Adipose tissue (tissue), 3 donors: ENCODE results near the gene MTX1. TPM values are rescaled to one million over a fixed set of nuclear protein-coding genes. Genes with fewer than 3 reads are reported as not detected.
"Not testable (repeated sequence)": the region's sequence is repeated elsewhere in the genome, so short reads cannot be mapped to it uniquely, and the experiment has no call there.

Source experiments
- H3K27ac ChIP-seq: one replicate; pipeline ENCODE4 v1.5.1; 2013; ENCODE audit warnings: low read depth, low read length
- WGBS, 3 donors: extraction: QIAGEN DNeasy Blood & Tissue Kit; methylation state at CpG; one replicate each; pipeline ENCODE4 v1.1.7; 2013; 5-methylcytosine and 5-hydroxymethylcytosine counted together
- polyA plus RNA-seq, 3 donors: library from polyadenylated mRNA; stranded (reverse); fragments of 200-250 nt; gene quantifications; one replicate each; pipeline ENCODE4 v1.2.3, GENCODE V29; 2013
- donor health status: healthy with polysubstance abuse.
- donor health status: Bipolar disorder and iron deficiency.
- donor health status: healthy.

The MTX1 gene
- polyA plus RNA-seq, 3 donors, result 32.4 to 67.6 (median 47.1) TPM

- 22 to 71% (median 68%) methylated on average over 20 to 21 of the region's 21 CpGs for WGBS, 3 donors
- no peak overlapping the region for H3K27ac ChIP-seq
Observed at GRCh38 chr1:155184835-155185782, 23.4 kb upstream of the MTX1 start.

GRCh38 chr1:155185783-155186066, 22.8 kb upstream of the MTX1 start:
- WGBS, 3 donors, result 35 to 78% (median 72%) methylated on average over 6 of the region's 6 CpGs
- no peak overlapping the region for H3K27ac ChIP-seq

GRCh38 chr1:155186067-155186793, 22.3 kb upstream of the MTX1 start:
- no peak overlapping the region for H3K27ac ChIP-seq
- 30 to 80% (median 77%) methylated on average over 8 of the region's 8 CpGs for WGBS, 3 donors

DNA sequence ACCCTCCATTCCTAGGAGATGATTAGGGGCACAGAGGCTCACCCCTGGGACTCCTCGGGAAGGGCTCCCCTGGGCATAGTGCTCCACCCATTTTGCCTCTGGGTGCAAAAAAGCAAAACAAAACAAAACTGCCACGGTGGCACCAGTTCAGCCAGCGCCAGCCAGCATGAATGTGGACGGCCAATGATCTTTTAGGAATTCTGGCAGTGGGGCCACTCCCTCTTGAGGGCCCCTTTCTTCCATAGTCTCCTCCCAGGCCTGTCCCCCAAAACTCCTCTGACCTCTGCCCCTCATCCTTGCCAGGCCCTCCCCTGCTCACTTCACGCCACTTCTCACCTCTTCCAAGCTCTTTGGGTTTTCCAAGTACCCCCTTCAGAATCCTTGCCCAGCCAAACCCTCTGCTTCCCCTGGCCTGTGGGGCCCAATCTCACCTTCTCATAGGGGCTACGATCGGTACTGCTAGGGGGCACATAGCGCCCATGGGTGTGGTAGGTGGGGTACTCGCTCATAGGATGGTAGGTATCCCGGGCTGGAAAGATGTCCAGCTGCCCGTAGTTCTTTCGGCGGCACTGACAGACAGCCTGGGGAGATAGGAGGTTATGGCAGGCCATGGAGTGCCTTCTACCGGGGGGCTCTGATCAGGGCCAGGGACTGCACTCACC, 21.6 kb upstream of the MTX1 start:
- 42 to 83% (median 71%) methylated on average over 14 of the region's 14 CpGs for WGBS, 3 donors
- H3K27ac ChIP-seq, result no peak overlapping the region

DNA sequence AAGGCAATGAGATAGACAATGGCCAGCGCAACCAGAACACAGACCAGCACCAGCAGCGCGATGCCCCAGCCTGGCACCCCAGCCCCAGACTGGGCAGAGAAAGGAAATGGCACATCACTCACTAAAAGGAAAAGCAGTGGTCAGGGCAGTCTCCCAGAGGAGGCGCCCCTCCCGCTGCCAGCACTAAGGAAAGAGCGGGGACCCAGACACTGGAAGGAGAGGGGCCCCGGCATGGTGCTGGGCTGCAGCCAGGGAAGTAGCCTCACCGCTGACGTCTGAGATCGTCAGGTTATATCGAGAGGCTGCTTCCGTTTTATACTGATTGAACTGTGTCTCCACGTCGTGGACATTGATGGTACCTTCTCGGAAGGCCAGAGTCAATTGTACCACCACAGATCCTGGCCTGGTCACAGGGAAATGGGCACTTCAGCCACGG, 21.0 kb upstream of the MTX1 start:
- WGBS, 3 donors, result 55 to 75% (median 65%) methylated on average over 16 of the region's 16 CpGs
- H3K27ac ChIP-seq, result no peak overlapping the region

GRCh38 chr1:155188268-155188667, 20.2 kb upstream of the MTX1 start:
- H3K27ac ChIP-seq, result no peak overlapping the region
- WGBS, 3 donors, result 82 to 88% (median 86%) methylated on average over 7 to 14 of the region's 14 CpGs

- 75 to 95% (median 93%) methylated on average over 18 to 23 of the region's 45 CpGs for WGBS, 3 donors
- not testable (repeated sequence) for H3K27ac ChIP-seq
Observed at GRCh38 chr1:155189926-155190325, 18.6 kb upstream of the MTX1 start.

- 59 to 91% (median 87%) methylated on average over 17 of the region's 17 CpGs for WGBS, 3 donors
Observed at GRCh38 chr1:155191904-155192303, 16.6 kb upstream of the MTX1 start.

DNA sequence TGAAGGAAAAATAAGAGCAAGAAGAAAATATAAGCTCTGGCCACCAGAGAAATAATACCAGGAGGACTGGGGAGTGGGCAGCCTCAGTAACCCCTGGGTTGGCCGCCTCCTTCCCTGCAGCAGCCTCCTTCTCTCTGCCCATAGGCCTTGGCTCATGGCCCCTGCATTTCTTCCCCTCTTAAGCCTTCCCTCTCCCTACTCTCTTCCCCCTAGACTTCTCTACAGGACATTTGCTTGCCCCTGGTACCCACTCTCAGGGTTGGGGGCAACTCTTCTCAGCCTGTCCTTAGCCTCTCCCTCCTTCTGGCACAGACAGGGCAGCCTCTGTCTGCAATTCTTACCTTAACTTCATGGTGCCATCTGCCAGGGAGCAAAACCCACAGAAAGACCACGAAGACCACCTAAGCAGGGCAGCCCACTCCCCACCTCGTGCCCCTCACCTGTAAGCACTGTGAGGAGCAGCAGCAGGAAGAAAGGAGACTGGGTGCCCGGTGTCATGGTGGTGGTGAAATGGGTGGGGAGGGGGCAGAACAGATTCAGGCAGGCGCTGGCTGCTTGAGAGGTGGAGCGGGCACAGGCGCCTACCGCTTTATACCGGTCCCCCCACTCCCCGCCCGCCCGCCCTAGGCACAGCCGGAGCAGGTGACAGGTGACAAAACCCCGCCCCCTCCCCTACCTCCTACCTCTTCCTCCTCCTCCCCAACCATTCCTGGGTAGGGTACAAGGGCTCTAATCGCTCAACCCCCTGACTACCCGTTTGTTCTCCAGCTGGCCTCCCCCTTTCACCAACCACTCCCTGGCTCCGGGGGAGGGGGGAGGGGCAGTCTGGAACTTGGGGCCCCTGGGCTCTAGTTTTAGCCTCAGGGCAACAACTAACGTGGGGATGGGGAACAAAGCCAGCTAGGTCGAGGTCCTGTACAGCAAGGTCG, 15.9 kb upstream of the MTX1 start:
- 15 to 36% (median 33%) methylated on average over 17 to 20 of the region's 20 CpGs for WGBS, 3 donors
- H3K27ac ChIP-seq, result peak overlapping the region; percentile 72

More at GRCh38 chr1:155191904-155192303, 16.6 kb upstream of the MTX1 start:
- H3K27ac ChIP-seq, result peak overlapping the region; percentile 53

GRCh38 chr1:155193275-155193990, 15.1 kb upstream of the MTX1 start:
- WGBS, 3 donors, result 0 to 1% (median 1%) methylated on average over 37 to 38 of the region's 38 CpGs
- H3K27ac ChIP-seq, result peak overlapping the region; percentile 72

GRCh38 chr1:155193991-155194240, 14.6 kb upstream of the MTX1 start:
- peak overlapping the region; percentile 72 for H3K27ac ChIP-seq
- 5 to 13% (median 6%) methylated on average over 16 of the region's 16 CpGs for WGBS, 3 donors

- WGBS, 3 donors, result 28% methylated on average over 21 to 27 of the region's 27 CpGs
- peak overlapping the region; percentile 61 for H3K27ac ChIP-seq
Observed at GRCh38 chr1:155195201-155196102, 13.0 kb upstream of the MTX1 start.

DNA sequence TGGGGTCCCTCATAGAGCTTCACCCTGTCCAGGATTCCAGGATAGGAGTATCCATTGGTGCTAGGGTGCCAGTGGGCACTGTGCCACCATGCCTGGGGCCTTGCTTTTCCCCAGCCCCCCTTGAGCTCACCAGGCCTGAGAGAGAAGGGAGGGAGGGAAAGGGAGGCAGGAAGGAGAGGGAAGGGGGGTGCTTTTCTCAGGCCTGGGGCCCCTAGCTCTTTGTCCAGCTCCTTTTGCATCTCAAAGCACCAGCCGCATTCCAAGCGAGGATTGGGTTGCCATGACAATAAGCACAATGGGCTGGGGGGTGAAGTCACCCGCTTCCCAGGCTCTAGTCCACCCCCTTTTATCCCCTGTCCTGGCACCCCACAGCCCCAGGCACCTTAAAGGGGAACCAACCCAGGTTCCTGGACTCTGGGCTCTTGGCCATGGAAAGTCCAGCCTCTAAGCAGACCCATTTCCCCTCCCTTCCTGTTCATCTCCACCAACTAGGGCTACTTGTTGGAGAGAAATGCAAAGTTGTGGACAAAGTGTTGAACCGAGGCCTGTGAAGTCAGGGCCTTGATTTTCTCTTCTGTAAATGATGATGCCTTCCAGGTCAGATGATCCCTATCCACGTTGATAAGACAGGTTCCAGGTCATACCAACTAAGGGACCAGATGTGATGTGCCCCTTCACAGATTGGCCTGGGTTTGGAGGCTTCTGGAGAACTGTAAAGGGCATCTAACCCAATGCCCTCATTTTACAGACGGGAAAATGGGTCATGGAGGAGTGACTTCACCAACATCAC, 12.2 kb upstream of the MTX1 start:
- WGBS, 3 donors, result 83 to 90% (median 90%) methylated on average over 6 of the region's 6 CpGs
- no peak overlapping the region for H3K27ac ChIP-seq

DNA sequence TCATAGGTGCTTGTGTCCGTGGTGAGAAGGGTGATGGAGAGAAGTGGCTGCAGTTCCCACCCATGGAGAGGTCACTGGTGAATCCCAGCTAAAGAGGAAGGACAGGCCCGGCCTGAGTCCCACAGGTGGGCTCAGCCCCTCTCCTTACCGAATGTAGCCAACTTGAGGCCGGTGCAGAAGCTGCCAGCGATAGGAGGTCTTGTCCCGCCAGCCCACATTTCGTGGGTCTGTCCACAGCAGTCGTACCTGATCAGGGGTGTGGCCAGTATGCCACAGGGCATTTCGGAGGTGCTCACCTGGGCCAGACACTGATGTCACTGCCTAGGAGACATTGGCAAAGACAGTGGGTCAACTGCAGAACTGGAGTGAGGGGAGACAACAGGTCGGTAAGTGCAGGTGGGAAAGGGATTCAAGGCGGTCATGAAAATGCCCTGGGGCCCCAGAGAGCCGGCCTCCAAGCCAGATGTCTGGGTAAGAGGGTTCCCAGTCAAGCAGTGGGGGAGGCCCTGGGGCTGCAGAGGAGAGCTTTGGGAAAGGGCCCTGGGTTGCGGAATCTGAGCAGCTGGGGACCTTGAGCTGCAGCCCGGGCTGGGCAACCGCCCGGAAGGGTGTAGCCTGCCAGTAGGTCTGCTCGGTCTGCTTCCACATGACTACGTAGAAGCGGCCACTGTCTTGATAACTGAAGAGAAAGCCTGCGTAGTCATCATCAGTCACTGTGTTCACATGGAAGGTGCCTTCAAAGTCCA, 11.4 kb upstream of the MTX1 start:
- H3K27ac ChIP-seq, result no peak overlapping the region
- 53 to 92% (median 91%) methylated on average over 20 of the region's 20 CpGs for WGBS, 3 donors

DNA sequence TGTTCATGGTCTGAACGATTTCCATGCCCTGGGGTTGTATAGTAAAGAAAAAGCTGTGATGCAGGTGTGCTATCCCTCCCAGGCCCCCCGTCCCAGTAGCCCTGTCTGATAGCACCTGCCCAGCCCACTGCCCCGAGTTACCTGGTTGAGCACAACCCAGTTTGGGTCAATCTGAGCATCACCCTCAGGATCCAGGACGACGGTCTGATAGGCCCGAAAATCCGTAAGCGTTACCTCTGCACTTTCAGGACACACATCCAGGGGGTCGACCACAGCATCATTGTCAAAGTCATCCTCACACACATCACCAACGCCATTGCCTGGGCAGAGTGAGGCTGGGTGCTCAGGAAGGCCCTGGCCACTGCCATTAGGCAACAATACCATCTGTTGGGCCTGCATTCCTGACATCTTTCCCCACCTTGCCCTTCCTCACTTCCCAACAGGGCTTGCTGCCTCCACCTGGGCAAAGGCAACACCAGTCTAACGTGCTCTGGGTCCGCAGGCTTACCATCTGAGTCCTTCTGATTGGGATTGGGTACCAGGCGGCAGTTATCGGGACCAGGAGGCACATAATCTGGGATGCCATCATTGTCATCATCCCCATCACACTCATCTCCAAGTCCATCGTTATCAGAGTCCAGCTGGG, 10.5 kb upstream of the MTX1 start:
- H3K27ac ChIP-seq, result no peak overlapping the region
- 91 to 92% (median 92%) methylated on average over 15 of the region's 15 CpGs for WGBS, 3 donors
